ENCODE measurements around the gene OR7C1.
"Not testable (repeated sequence)": the region's sequence is repeated elsewhere in the genome, so short reads cannot be mapped to it uniquely, and the experiment has no call there.

Gene OR7C1

GRCh38 chr19:14765403-14765802, 69.6 kb downstream of the OR7C1 start:
- not testable (repeated sequence) for DNase-seq (ENCODE audit: low spot score)

GRCh38 chr19:14764401-14764800, 70.6 kb downstream of the OR7C1 start:
- no peak for DNase-seq (ENCODE audit: low spot score)

- no peak for DNase-seq (ENCODE audit: low spot score)
These were observed 71.4 kb downstream of the OR7C1 start for GRCh38 chr19:14763497-14764145.

- no peak for DNase-seq (ENCODE audit: low spot score)
These were observed 72.9 kb downstream of the OR7C1 start for GRCh38 chr19:14762111-14762510.

GRCh38 chr19:14761607-14762006, 73.4 kb downstream of the OR7C1 start:
- DNase-seq (ENCODE audit: low spot score) = no peak

- DNase-seq (ENCODE audit: low spot score) = no peak
These were observed 76.2 kb downstream of the OR7C1 start for GRCh38 chr19:14758816-14759215.

- no peak for DNase-seq (ENCODE audit: low spot score)
These were observed 86.4 kb downstream of the OR7C1 start for GRCh38 chr19:14748601-14749000.

All from D341Med (cell line).